Body of pancreas (tissue), 4 donors: ENCODE measurements around the gene SLC46A1.

ENCODE experiments used
- CTCF ChIP-seq, 7 experiments: fragments of 450-650 bp in 4 of 7; fragments of 200-600 bp in 3 of 7; sonication (generic) in 3 of 7; IDR thresholded peaks; one replicate each; pipeline ENCODE4 v1.5.1; 2016 to 2019; ENCODE audit warnings: antibody characterized with exemption in 7 of 7
- POLR2A ChIP-seq, 3 donors: fragments of 450-650 bp; IDR thresholded peaks; one replicate each; pipeline ENCODE4 v1.6.1; 2016; ENCODE audit warnings: antibody characterized with exemption in 3 of 3, mild to moderate bottlenecking in 2 of 3

GRCh38 chr17:28395426-28395825 lies 10.6 kb downstream of the SLC46A1 start:
- TF ChIP-seq POLR2A (IDR thresholded peaks at IDR 0.05) (no peak), CTCF (IDR thresholded peaks at IDR 0.05) (no peak)
